Fibroblast of gingiva (primary cell): ENCODE measurements around the gene UBXN6.

ENCODE experiments used
- DNase-seq: peaks from one replicate; pipeline ENCODE4 v3.0.0-alpha.2; 2011; ENCODE audit warnings: low read depth

The UBXN6 gene

GRCh38 chr19:4456843-4457653 lies 546 bp downstream of the UBXN6 start:
- DNase-seq: peak; percentile 75

DNA sequence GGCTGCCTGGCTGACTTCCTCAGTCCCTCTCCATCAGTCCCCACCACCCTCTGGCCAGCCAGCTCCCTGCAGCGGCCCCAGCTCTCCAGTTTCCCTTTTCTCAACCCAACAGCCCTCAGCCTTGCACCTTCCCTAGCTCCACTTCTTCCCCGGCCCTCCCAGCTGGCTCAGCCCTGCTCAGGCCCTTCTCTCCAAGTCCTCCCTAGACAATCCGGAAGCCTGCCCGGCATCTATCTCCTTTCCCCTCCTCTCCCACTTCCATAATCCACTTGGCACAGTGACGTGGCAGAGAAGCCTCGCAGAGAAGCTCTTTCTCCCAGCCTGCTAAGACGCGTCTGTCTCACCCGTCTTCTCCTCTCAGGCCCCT lies 1.1 kb downstream of the UBXN6 start:
- DNase-seq: peak; percentile 49

DNA sequence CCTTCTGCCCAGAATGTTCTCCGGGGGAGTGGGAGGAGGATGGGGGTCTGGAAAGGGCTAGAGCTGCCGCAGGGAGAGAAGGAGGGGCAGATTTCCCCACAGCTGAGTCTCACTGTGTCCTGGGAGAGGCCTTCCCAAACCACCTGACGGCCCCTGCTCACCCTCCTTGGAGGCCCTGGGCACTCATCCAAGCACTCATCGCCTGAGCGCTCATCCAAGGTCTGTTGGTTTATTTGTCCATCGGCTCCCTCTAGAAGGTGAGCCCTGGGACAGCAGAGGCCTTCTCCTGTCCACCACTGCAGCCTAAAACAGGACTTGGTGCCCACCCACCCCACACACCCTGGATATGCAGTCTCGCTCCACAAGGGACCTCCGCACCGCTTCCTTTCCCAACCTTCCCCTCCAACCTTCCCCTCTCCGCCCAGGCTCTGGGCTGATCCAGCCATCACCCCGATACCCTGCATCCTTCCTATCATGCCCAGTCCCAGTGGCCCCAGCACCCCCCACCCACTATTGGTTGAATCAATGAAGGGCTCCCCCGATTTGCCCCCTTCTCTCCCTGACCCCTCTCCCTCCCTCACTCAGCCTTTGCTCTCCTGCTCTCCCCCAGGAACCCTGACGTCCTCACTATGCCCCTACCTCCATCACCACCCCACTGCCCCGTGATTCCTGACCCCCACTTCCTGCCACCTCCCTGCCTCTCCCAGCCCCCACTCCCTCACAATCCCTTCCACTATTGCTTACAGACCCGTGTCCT lies 1.7 kb downstream of the UBXN6 start:
- DNase-seq: peak; percentile 85

- peak; percentile 93 for DNase-seq
These were observed 2.6 kb downstream of the UBXN6 start for GRCh38 chr19:4454747-4455718.

DNA sequence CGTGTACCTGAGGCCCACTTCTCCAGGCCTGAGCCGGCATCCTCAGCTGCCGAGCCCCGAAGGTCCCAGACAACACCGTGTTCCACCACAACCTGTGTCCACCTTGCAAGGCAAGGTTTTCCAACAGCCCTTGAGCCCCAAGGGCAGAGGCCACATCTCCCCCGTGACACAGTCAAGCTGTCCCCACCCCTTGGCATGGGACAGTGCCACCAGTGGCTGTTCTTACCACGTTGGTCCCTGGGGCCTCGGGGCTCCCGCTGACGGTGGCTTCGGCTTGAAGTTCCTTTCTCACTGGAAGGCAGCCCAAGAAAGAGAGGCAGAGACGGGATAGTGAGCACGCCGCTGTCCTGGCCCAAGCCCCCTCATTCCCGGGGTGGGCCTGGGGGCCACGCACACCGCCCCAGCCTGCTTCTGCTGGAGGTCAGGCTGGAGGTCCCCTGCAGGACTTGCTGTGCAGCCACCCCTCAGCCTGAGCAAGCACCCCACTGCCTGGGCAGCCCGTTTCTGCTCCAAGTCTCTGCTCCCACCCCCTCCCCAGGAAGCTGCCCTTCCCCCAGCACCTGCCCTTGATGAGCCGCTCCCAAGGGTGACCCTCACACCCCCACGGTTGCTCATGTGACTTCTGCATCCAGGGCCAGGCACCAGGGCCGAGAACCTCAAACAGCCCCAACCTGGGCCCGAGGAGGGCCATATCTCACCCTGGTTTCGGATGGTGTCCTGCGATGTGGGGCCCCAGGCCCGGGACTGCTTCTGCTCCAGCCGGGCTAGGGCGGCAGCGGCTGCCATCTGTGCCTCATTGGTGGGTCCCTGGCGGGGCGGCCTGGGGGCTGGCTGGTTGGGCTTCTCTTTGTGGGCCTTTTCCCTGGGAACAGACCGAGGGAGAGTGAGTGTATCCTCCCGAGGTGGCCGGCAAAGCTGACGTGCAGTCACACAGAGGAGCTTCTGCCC lies 4.1 kb downstream of the UBXN6 start:
- no peak for DNase-seq

- no peak for DNase-seq
These were observed 5.2 kb downstream of the UBXN6 start for GRCh38 chr19:4452230-4452990.

DNA sequence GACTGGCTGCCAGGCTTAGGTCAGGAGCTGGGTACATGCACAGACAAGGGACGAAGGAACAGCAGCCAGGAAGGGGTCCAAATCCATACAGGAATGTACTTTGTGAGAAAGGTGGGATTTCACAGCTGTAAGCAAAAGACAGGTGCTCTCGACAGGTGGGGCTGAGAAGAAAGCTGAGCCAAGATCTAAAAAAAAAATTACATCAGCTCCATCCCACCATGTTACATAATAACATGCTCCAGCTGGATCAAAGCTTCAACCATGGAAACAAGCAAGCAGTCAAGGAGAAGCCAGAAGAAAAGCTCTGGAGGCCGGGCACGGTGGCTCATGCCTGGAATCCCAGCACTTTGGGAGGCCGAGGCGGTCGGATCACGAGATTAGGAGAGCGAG lies 8.0 kb downstream of the UBXN6 start:
- no peak for DNase-seq

- peak; percentile 26 for DNase-seq
These were observed 8.5 kb downstream of the UBXN6 start for GRCh38 chr19:4449022-4449638.

- DNase-seq: no peak
These were observed 9.2 kb downstream of the UBXN6 start for GRCh38 chr19:4448147-4448985.

GRCh38 chr19:4447327-4448146 lies 10.1 kb downstream of the UBXN6 start:
- DNase-seq: no peak

DNA sequence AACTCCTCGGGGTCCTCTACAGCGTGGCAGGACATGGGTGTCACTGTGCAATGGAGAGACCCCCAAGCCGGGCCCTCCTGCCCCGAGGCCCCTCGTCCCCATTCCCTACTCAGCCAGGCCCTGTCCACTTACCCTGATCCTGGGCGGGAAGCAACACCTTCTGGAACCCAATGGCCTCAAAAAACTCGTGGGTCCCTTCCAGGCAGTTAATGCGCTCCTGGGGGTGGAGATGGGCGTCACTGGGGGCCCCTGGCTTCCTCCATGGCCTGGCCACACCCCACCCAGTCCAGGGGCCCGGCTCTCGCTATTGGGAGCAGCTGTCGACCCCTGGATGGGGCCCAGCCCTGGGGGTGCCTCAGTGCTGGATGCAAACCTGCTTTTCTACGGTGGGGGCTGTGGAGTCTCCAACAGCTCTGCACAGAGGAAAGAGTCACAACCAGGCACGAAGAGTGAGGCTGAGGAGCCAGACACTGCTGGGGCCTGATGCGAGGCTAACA lies 10.8 kb downstream of the UBXN6 start:
- DNase-seq: no peak

DNA sequence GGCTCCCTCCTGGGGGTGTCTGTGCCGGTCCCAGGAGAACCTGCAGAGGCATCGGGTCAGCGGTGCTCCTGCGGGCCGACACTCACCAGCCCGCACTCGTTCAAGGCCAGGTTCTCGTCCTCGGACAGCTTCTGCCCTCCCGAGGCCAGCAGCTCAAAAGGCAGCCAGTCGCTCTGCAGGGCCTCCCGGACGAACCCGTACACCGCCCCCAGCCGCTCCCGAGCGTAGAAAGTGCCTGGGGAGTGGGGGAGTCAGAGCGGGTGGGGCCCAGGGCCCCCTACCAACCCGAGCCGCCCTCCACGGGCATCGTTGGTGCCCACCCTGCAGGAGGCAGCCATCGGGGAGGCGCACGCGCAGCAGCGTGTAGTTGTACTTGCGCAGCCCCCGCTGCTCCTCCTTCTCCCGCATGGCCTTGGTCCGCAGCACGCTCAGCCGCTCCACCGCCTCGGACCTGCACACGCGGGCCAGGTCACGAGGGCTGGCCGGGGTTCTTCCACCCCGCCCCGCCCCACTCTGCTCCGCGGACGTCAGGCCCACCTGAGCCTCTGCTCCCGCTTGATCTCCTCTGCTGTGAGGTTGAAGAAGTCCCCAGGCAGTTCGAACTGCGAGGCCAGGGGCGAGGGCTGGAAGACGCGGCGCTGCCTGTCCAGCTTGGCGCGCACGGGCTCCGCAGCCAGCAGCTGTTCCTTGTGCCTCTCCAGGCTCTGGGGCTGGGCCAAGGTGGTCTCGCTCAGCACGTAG lies 11.5 kb downstream of the UBXN6 start:
- no peak for DNase-seq

GRCh38 chr19:4444765-4445741 lies 12.5 kb downstream of the UBXN6 start:
- DNase-seq: peak; percentile 69

DNA sequence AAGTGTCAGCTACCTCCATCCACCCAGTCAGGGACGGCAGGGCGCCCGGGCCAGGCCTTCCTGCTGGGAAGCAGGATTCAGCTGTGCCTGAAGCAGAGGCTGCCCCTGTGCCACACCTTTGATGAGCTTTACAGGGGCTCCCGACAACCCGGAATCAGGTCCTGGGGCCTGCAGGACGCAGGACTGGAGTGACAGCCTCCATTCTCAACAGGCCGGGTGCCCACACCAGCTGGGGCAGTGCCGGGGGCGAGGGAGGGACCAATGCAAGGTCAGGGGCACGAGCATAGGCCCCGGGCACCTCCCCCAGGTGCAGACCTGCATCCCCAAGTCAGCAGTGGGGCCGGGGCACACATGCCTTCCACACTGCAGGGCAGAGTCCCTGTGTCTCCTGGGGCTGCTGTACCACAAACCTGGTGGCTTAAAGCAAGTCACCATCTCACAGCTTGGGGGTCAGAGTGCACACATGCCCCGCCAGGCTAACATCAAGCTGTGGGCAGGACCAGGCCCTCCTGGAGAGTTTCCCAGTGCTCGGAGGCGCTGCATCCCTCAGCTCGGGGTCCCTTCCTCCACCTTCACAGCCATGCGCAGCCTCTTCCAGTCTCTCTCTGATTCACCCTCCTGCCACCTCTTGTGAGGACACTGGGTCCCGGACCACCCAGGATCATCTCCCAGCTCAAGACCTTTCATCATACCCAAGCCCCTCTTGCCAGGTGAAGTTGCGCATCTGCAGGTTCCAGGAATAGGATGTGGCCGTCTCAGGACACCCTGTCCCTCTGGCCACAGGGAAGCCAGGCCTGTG lies 13.4 kb downstream of the UBXN6 start:
- DNase-seq: no peak

DNA sequence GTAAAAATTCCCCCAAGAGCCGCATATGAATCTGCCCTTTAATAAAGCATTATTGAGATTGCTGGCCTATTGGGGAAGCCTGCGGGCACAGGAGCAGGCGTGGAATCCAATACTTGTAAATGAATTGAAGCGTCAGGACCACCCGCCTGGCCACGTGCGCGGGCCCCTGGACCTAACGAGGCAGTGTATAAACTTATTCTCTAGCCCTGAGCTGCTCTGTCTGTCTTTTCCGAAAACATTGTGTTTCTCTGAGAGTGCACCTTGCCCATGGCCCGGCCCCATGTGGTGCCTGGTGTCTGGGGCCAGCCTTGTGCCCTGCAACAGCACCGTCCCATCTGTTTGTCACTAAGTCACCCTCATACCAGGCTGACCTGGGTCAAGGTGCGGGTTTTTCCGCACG lies 14.4 kb downstream of the UBXN6 start:
- DNase-seq: no peak
